A673 (cell line): Measurements from ENCODE around the gene ASB18.

Source experiments
- EZH2 ChIP-seq: fragments of 200-600 bp; sonication (generic); IDR thresholded peaks from 2 replicates; pipeline ENCODE4 v1.6.1; 2017; ENCODE audit warnings: borderline replicate concordance, low read depth, mild to moderate bottlenecking, mixed read lengths, antibody characterized with exemption, low read length; ENCODE audit not compliant: poor library complexity, severe bottlenecking
- TF ChIP-seq, protein P1 (sequence below): fragments of 300-800, 200-600 bp; sonication (generic); conservative IDR thresholded peaks from 2 replicates; pipeline ENCODE4 v1.5.1; 2017; ENCODE audit warnings: low read depth, mild to moderate bottlenecking, antibody characterized with exemption, low read length, moderate library complexity, mixed read lengths

DNA sequence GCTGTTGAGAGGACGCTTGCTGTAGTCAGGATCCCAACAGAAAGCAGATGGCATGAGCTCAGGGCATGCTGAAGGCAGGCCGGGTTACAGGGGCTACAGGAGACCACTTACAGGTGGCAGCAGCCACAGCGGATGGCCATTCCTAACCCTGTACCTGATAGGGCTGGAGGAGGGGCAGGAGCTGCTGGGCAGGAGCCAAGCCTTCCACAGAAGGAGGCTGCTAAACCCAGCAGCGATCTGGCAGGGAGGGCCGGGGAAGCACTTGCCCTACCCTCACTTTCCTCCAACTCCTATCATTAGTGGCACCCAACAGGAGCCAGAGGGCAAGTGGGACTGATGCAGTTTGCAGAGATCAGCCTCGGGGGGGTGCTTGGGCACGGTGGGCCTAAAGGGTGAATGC lies 2.0 kb downstream of the ASB18 start:
- TF ChIP-seq, protein P1, sequence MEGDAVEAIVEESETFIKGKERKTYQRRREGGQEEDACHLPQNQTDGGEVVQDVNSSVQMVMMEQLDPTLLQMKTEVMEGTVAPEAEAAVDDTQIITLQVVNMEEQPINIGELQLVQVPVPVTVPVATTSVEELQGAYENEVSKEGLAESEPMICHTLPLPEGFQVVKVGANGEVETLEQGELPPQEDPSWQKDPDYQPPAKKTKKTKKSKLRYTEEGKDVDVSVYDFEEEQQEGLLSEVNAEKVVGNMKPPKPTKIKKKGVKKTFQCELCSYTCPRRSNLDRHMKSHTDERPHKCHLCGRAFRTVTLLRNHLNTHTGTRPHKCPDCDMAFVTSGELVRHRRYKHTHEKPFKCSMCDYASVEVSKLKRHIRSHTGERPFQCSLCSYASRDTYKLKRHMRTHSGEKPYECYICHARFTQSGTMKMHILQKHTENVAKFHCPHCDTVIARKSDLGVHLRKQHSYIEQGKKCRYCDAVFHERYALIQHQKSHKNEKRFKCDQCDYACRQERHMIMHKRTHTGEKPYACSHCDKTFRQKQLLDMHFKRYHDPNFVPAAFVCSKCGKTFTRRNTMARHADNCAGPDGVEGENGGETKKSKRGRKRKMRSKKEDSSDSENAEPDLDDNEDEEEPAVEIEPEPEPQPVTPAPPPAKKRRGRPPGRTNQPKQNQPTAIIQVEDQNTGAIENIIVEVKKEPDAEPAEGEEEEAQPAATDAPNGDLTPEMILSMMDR = no peak
- no peak for TF ChIP-seq EZH2
